Thymus (tissue), 11 donors: ENCODE data around the gene TTLL10. TPM values are rescaled to one million over a fixed set of nuclear protein-coding genes. Genes with fewer than 3 reads are reported as not detected.

Source experiments
- DNase-seq, 9 donors: peaks; one replicate each; pipeline ENCODE4 v3.0.0-alpha.2; 2013; ENCODE audit warnings: low spot score in 9 of 9, low read depth in 6 of 9, missing footprints in 1 of 9
- H3K27ac ChIP-seq, 2 donors: one replicate each; pipeline ENCODE4 v1.5.1; 2013; ENCODE audit warnings: control low read depth in 1 of 2, low read depth in 1 of 2, low read length in 1 of 2, mild to moderate bottlenecking in 1 of 2, moderate library complexity in 1 of 2
- H3K27me3 ChIP-seq, 2 donors: one replicate each; pipeline ENCODE4 v1.5.1; 2013; ENCODE audit warnings: low read length in 1 of 2; ENCODE audit not compliant: control insufficient read depth in 2 of 2, insufficient read depth in 1 of 2
- H3K36me3 ChIP-seq, 2 donors: one replicate each; pipeline ENCODE4 v1.5.1; 2013; ENCODE audit warnings: low read length in 1 of 2, mild to moderate bottlenecking in 1 of 2, moderate library complexity in 1 of 2; ENCODE audit not compliant: control insufficient read depth in 2 of 2, insufficient read depth in 2 of 2
- H3K4me1 ChIP-seq, 2 donors: one replicate each; pipeline ENCODE4 v1.5.1; 2013; ENCODE audit warnings: low read length in 2 of 2; ENCODE audit not compliant: control insufficient read depth in 2 of 2, insufficient read depth in 2 of 2
- H3K4me3 ChIP-seq, 2 donors: one replicate each; pipeline ENCODE4 v1.5.1; 2013; ENCODE audit warnings: low read length in 2 of 2, control low read depth in 1 of 2, mild to moderate bottlenecking in 1 of 2
- H3K9me3 ChIP-seq, 2 donors: one replicate each; pipeline ENCODE4 v1.5.1; 2013; ENCODE audit warnings: low read length in 1 of 2, mild to moderate bottlenecking in 1 of 2; ENCODE audit not compliant: control insufficient read depth in 2 of 2, insufficient read depth in 1 of 2
- WGBS: extraction: QIAGEN DNeasy Blood & Tissue Kit; methylation state at CpG from one replicate; pipeline ENCODE4 v1.1.7; 2013; 5-methylcytosine and 5-hydroxymethylcytosine counted together
- polyA plus RNA-seq: library from polyadenylated mRNA; stranded (reverse); fragments of 200-250 nt; gene quantifications from one replicate; pipeline ENCODE4 v1.2.3, GENCODE V29; 2013
- total RNA-seq: library from RNA; stranded (reverse); fragments of 120-200 nt; gene quantifications from one replicate; pipeline ENCODE4 v1.2.4, GENCODE V29; 2013
- donor health status: healthy.

Gene TTLL10
- total and polyA plus RNA-seq, 2 donors, result 0.14 to 0.27 TPM

DNA sequence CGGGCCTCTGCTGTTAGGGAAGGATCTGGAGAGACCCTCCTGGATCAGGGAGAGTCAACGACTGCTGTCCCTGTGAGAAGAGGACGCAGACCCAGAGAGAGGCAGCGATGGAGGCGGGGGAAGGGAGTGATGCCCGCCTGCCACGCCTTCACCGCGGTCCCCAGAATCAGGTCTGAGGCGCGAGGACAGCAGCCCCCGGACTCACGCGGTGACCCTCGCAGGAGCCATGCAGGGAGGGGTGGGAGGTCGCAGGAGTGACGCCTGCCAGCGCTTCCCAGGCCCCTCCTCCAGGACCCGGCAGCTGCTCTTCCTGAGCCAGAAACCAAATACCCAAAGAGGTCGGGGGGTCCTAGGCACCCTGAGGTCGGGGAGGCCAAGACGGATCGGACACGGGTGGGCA lies 46.5 kb downstream of the TTLL10 start:
- Histone ChIP-seq H3K27me3 (no peaks in the 10 kb centered on the region), H3K9me3 (peaks cover 0 to 4% of the 10 kb centered on the region in 2 donors), H3K4me1 (peaks cover 0 to 22% of the 10 kb centered on the region in 2 donors), H3K36me3 (peaks cover 74 to 88% of the 10 kb centered on the region in 2 donors), H3K27ac (no peak overlapping the region), H3K4me3 (no peak overlapping the region)
- 96% methylated on average over 24 of the region's 24 CpGs for WGBS
- no peak for DNase-seq

DNA sequence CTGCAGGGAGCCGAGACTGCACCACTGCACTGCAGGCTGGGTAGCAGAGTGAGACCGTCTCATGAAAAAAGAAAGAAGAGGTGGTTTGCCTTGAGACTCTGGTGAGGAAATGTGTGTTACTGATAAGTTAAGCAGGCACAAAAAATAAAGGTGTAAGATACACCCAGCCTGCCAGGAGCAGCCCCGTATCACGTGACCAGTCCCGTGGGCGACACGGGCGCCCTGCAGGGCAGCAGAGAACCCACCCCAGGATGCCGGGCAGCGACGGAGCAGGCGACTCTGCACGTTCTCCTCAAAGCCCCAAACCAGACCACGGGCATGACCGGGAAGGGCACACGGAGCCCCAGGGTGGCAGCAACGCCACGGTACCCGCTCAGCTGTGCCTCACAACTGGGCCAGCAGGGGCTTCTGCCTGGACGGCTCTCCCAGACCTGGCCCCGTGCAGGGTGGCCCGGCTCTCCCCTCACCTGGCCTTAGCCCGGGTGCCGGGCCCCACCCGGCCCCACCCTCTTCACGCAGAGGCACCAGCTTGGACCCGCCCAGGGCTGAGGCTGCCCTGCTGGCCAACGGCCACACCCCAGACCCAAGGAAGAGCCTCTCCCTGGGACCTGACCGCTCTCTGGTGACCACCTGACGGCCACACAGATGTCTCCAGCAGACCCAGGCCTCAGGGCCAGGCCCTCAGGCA lies 48.4 kb downstream of the TTLL10 start:
- Histone ChIP-seq H3K9me3 (peaks cover 1 to 4% of the 10 kb centered on the region in 2 donors), H3K27ac (no peak overlapping the region), H3K4me1 (peaks cover 0 to 4% of the 10 kb centered on the region in 2 donors), H3K36me3 (peaks cover 76 to 96% of the 10 kb centered on the region in 2 donors), H3K4me3 (no peak overlapping the region), H3K27me3 (no peaks in the 10 kb centered on the region)
- no peak for DNase-seq
- 89% methylated on average over 30 of the region's 30 CpGs for WGBS

DNA sequence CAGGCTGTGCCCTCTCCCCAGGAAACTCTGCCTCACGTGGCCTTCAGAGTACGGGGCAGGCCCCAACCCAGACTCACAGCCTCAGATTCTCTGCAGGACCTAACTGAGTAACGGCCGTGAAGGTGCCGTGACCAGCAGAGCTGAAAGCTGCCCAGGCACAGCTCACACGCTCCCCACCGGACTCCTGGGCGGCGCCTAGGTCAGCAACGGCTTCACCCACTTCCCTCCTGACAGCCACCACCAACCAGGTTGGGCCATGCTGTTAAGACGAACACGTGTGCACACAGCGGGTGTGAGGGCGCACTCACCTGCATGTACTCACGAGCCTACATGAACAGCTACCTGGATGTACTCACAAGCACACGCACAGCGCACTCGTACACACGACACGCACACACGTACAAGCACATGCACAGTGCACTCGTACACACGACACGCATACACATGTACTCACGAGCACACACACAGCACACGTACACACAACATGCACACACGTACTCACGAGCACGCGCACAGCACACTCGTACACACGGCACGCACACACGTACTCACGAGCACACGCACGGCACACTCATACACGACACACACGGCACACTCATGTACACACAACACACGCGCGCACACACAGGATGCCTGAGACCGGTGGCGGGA lies 49.0 kb downstream of the TTLL10 start:
- peaks cover 1% of the 10 kb centered on the region in 2 donors for H3K9me3 ChIP-seq
- 93% methylated on average over 44 of the region's 44 CpGs for WGBS
- no peaks in the 10 kb centered on the region for H3K27me3 ChIP-seq
- no peak overlapping the region for H3K4me3 ChIP-seq
- H3K4me1 ChIP-seq, result peaks cover 0 to 4% of the 10 kb centered on the region in 2 donors
- no peak for DNase-seq
- no peak overlapping the region for H3K27ac ChIP-seq
- peaks cover 78 to 96% of the 10 kb centered on the region in 2 donors for H3K36me3 ChIP-seq

DNA sequence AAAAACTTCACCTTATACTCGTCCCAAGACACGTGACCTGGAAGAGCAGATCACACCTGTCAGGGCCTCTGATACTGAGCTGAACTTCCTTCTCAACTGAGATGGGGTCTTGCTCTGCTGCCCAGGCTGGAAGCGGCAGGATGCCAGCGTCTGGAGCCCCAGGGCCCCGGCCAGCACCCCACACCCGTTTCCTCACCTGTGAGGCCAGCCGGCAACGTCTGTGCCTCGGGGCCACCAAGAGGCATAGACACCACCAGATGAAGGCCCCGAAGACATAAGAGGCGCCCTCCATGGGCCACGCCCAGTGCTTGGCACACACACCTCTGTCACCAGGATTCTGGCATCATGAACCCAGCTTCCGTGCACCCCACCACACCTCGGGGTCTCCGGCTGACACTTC lies 49.6 kb downstream of the TTLL10 start:
- Histone ChIP-seq H3K36me3 (peaks cover 78 to 96% of the 10 kb centered on the region in 2 donors), H3K4me3 (no peak overlapping the region), H3K9me3 (peaks cover 0 to 1% of the 10 kb centered on the region in 2 donors), H3K4me1 (no peaks in the 10 kb centered on the region), H3K27me3 (no peaks in the 10 kb centered on the region), H3K27ac (no peak overlapping the region)
- WGBS, result 97% methylated on average over 15 of the region's 15 CpGs
- no peak for DNase-seq

DNA sequence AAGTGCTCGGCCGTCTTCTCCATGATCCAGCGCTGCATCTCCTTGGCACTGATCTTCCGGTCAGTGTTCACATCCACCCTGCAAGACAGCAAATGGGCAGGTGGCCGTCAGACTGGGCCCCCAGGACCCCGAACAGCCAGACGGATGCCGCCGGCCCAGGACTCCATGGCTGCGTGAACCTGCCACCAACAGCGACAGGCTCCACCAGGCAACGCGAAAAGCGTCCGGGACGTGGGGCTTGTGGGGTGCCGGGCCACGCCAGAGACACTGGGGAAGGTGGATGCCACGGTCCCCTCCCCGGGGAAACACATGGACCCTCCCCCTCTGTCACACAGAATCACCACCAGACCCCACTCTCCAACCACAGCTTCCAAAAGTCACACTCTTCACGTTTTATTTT lies 50.2 kb downstream of the TTLL10 start:
- Histone ChIP-seq H3K4me1 (no peaks in the 10 kb centered on the region), H3K36me3 (peaks cover 78 to 96% of the 10 kb centered on the region in 2 donors), H3K4me3 (no peak overlapping the region), H3K27me3 (no peaks in the 10 kb centered on the region), H3K9me3 (peaks cover 0 to 1% of the 10 kb centered on the region in 2 donors), H3K27ac (no peak overlapping the region)
- WGBS, result 95% methylated on average over 21 of the region's 21 CpGs
- DNase-seq, result no peak

DNA sequence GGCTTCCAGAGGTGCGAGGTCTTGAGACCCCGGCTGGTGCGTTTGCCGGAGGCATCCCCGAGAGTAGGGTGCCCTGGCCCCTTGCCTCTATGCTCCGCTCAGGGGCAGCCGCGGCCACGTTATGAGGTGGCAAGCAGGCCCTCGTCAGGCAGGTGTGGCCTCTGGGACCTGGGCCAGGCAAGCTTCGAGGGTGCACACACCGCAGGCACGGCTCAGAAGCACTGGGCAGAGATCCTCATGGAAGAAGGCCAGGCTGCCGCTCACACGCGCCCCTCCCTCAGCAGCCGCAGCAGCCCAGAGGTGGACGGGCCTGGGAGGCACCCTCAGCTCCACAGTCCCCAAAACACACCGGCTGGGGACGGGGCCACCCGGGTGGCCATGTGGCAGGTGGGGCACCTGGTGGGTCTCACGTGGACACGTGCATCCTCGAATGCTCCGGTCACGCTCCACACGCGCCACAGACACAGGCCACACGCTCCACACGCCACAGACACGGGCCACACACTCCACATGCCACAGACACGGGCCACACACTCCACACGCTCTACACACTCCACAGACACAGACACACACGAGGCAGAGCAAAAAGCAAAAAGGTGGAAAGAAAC lies 51.7 kb downstream of the TTLL10 start:
- H3K27ac ChIP-seq, result no peak overlapping the region
- no peak overlapping the region for H3K4me3 ChIP-seq
- WGBS, result 93% methylated on average over 34 of the region's 34 CpGs
- peaks cover 10% of the 10 kb centered on the region in 2 donors for H3K4me1 ChIP-seq
- DNase-seq, result no peak
- H3K9me3 ChIP-seq, result peaks cover 0 to 1% of the 10 kb centered on the region in 2 donors
- H3K27me3 ChIP-seq, result no peaks in the 10 kb centered on the region
- H3K36me3 ChIP-seq, result peaks cover 70 to 85% of the 10 kb centered on the region in 2 donors

DNA sequence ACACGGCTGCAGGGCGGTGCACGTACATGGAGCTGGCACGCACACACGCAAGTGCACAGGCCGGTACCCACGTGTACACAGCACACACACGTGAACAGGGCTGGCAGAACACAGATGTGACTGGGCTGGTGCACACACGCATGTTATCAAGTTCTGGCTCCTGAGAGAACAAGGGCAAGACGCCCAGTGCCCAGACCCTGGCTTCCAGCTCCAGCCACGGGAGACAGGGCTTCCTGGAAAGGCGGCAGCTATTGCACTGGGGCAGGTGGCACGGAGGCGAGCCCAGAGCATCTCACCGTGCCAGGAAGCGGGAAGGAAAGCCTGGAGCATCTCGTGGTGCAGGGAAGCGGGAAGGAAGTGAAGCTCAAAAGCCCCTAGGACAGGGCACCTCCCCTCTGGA lies 52.2 kb downstream of the TTLL10 start:
- WGBS, result 95% methylated on average over 18 of the region's 18 CpGs
- no peak overlapping the region for H3K4me3 ChIP-seq
- no peak for DNase-seq
- peaks cover 0 to 1% of the 10 kb centered on the region in 2 donors for H3K9me3 ChIP-seq
- H3K4me1 ChIP-seq, result peaks cover 16% of the 10 kb centered on the region in 2 donors
- peaks cover 65 to 79% of the 10 kb centered on the region in 2 donors for H3K36me3 ChIP-seq
- H3K27ac ChIP-seq, result no peak overlapping the region
- no peaks in the 10 kb centered on the region for H3K27me3 ChIP-seq

DNA sequence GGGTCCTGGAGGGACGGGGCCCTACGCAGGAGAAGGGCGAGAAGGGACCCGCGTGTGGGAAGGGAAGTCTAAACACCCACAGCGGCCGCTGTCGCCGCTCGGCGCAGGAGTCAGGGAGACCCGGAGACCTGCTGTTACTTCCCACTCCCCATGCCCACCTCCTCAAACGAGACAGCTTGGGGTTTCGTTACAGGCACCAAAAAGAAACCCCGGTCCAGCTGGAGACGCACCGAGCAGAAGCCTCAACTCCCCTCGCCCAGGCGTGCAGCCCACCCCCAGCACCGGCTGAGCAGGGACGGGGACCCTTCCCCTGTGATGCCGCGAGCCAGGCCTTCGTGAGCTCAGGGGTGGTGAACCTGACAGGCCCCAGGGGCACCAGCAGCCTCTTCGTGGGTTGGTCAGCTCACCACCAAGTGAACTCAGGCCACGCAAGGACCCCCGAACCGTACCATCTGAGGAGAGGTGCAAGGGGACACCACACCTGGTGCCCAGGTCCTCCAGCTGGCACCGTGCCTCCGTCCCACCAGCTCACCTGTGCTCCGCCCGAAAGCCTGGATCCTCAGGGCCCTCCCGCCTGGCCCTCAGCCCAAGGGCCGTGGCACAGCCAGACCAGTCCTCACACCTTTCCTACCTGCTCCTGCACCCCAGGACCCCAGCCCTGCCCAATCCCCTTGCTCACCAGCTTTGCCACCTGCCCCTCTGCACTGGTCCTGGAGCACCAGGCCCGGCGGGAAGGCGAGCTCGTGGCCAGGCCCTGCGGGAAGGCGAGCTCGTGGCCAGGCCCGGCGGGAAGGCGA lies 53.1 kb downstream of the TTLL10 start:
- H3K27ac ChIP-seq, result no peak overlapping the region

More for the DNA sequence above, 53.1 kb downstream of the TTLL10 start:
- Histone ChIP-seq H3K36me3 (peaks cover 57 to 72% of the 10 kb centered on the region in 2 donors), H3K4me1 (peaks cover 18% of the 10 kb centered on the region in 2 donors), H3K9me3 (peaks cover 0 to 1% of the 10 kb centered on the region in 2 donors), H3K4me3 (no peak overlapping the region), H3K27me3 (no peaks in the 10 kb centered on the region)
- no peak for DNase-seq
- 95% methylated on average over 44 of the region's 44 CpGs for WGBS
